NCI-H446 treated with DMSO at 0.1 percent for 48 hours (cell line): Measurements from ENCODE around the gene FAM170B.

ENCODE experiments used
- DNase-seq: peaks from one replicate; lab custom pipeline; 2025; lab: John Stamatoyannopoulos, UW

FAM170B gene

GRCh38 chr10:49169776-49170175 is 36.0 kb upstream of the FAM170B start:
- no peak for DNase-seq

- no peak for DNase-seq
Observed at GRCh38 chr10:49168831-49169500, 35.1 kb upstream of the FAM170B start.

GRCh38 chr10:49168171-49168540 is 34.3 kb upstream of the FAM170B start:
- DNase-seq, result no peak

GRCh38 chr10:49167425-49168170 is 33.8 kb upstream of the FAM170B start:
- no peak for DNase-seq

GRCh38 chr10:49166484-49167400 is 32.9 kb upstream of the FAM170B start:
- no peak for DNase-seq

GRCh38 chr10:49165821-49166483 is 32.1 kb upstream of the FAM170B start:
- no peak for DNase-seq

GRCh38 chr10:49165259-49165658 is 31.4 kb upstream of the FAM170B start:
- DNase-seq, result no peak

- DNase-seq, result no peak
Observed at GRCh38 chr10:49164559-49165188, 30.9 kb upstream of the FAM170B start.

GRCh38 chr10:49163741-49164140 is 29.9 kb upstream of the FAM170B start:
- no peak for DNase-seq

GRCh38 chr10:49162761-49163310 is 29.0 kb upstream of the FAM170B start:
- no peak for DNase-seq

- no peak for DNase-seq
Observed at GRCh38 chr10:49162063-49162462, 28.2 kb upstream of the FAM170B start.

GRCh38 chr10:49161411-49161997 is 27.7 kb upstream of the FAM170B start:
- DNase-seq, result no peak

GRCh38 chr10:49160814-49161213 is 27.0 kb upstream of the FAM170B start:
- no peak for DNase-seq

GRCh38 chr10:49160110-49160509 is 26.3 kb upstream of the FAM170B start:
- DNase-seq, result no peak

GRCh38 chr10:49158915-49159314 is 25.1 kb upstream of the FAM170B start:
- DNase-seq, result no peak

GRCh38 chr10:49158404-49158803 is 24.6 kb upstream of the FAM170B start:
- DNase-seq, result no peak

- no peak for DNase-seq
Observed at GRCh38 chr10:49157229-49157628, 23.4 kb upstream of the FAM170B start.

- DNase-seq, result no peak
Observed at GRCh38 chr10:49154641-49155040, 20.8 kb upstream of the FAM170B start.

- no peak for DNase-seq
Observed at GRCh38 chr10:49153971-49154370, 20.1 kb upstream of the FAM170B start.

GRCh38 chr10:49153115-49153514 is 19.3 kb upstream of the FAM170B start:
- DNase-seq, result no peak

- DNase-seq, result no peak
Observed at GRCh38 chr10:49152663-49153062, 18.8 kb upstream of the FAM170B start.
